ENCODE measurements around the gene HOXD13. TPM values are rescaled to one million over a fixed set of nuclear protein-coding genes. Genes with fewer than 3 reads are reported as not detected.

HOXD13 gene
- total RNA-seq, 1 donor from 2014 or later = not detected

DNA sequence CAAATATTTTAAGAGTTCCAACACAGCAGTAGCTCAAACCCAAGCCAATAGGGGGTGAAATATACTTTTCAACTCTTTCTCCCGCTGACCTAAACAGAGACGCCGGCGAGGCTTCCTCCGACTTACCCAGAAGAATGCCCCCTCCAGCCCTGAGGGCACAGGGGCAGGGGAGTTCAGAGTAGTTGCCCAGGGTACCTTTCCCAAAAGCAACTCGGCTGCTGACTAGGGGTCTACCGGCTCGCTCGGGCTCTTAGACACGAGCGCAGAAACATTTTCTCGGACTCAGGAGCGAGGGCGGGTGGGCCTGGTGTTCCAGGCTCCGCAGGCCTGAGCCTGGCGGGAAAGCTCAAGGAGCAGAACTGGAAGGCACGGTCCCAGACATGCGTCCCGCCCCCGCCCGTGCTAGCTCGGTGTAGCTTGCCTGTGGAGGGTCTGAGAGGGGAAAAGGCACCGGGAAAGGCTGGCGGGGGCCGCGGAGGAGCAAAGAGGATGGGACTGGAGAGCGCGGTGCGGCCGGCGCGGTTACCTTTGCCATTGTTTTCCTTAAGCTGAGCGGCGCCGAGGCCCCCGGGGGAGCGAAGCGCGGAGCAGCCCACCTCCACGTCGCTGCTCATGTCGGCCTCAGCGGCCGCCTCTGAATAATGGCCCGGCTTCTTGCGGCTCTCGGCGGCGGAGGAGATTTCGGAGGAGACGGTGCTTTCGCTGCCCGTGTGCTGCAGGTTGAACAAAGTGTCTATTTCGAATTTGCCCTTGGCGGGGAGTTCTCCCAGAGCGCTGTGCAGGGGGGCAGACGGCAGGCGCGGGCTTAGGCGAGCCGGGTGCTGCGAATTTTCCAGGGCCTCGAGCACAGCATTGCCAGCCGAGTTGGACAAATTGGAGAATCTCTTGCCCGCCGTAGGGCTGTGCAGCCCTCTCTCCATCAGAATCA lies 9.4 kb upstream of the HOXD13 start:
- FAIRE-seq (no peak), DNase-seq (ENCODE audit: low read depth) (no peak)
- no peak for TF ChIP-seq CTCF (IDR thresholded peaks at IDR 0.05; ENCODE audit: insufficient read depth, low read length, severe bottlenecking)
- Histone ChIP-seq H3K4me3 (ENCODE audit: low read depth, low read length) (no peak overlapping the region), H3K36me3 (ENCODE audit: control insufficient read depth, insufficient read depth, low read length) (no peaks in the 10 kb centered on the region), H3K27me3 (ENCODE audit: control insufficient read depth, insufficient read depth, low read length) (peaks cover 88% of the 10 kb centered on the region)

DNA sequence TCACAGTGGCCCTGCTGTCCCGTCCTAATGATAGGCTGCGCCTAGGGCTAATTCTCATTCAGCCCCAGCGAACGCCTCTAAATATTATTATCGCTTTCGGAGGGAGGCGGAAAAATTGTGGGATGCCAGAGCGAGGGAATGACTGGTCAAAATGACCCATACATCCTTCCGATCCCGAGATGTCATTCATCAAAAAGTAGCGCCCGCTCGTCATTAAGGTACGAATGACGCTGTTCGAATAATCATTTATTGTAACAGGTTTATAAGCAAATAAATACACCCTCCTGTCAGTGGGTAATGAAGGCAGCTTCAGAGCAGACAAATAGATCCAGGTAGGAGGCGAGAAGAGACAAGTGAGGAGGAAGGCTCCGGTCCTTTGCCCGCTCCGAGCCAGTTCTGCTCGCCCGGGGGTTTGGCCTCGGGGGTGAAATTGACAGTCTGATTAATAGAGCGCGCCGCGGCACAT lies 8.7 kb upstream of the HOXD13 start, which contains the start of gene EVX2:
TSS of gene EVX2 (minus strand) at position 167 of the 466 bp plus-strand sequence. CDS start 186 bp downstream, outside the sequence.
- Histone ChIP-seq H3K36me3 (ENCODE audit: control insufficient read depth, insufficient read depth, low read length) (no peaks in the 10 kb centered on the region), H3K4me3 (ENCODE audit: low read depth, low read length) (no peak within 1 kb of the TSS), H3K27me3 (ENCODE audit: control insufficient read depth, insufficient read depth, low read length) (peaks cover 88% of the 10 kb centered on the region)
- DNase-seq (ENCODE audit: low read depth) (no peak), FAIRE-seq (no peak)
- TF ChIP-seq CTCF (IDR thresholded peaks at IDR 0.05; ENCODE audit: insufficient read depth, low read length, severe bottlenecking) = no peak

DNA sequence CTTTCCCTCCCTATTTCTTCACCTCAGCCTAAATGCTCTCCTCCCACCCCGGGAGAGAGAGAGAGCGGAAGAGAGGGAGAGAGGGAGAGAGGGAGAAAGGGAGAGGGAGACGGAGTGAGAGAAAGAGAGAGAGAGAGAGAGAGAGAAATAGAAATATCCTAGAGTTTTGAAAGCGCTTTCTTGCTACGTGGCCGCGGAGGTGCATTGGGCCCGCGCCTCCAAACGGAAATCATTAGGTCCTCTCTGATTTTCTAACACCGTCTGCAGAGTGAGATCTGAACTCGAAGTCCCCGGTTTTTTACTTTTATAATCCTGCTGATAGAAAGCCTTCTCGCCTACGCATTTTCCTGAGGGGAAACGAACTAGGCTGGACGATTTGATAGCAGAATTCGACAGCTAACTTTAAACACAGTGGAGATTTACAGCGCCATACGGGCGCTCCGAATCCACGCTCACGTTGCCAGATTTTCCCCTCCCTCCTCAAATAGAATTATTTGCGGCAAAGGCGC lies 7.9 kb upstream of the HOXD13 start:
- no peak overlapping the region for H3K4me3 ChIP-seq (ENCODE audit: low read depth, low read length)
- H3K27me3 ChIP-seq (ENCODE audit: control insufficient read depth, insufficient read depth, low read length) = peaks cover 87% of the 10 kb centered on the region
- H3K36me3 ChIP-seq (ENCODE audit: control insufficient read depth, insufficient read depth, low read length) = no peaks in the 10 kb centered on the region
- no peak for TF ChIP-seq CTCF (IDR thresholded peaks at IDR 0.05; ENCODE audit: insufficient read depth, low read length, severe bottlenecking)
- FAIRE-seq (no peak), DNase-seq (ENCODE audit: low read depth) (no peak)

- no peak for TF ChIP-seq CTCF (IDR thresholded peaks at IDR 0.05; ENCODE audit: insufficient read depth, low read length, severe bottlenecking)
- FAIRE-seq (no peak), DNase-seq (ENCODE audit: low read depth) (no peak)
- Histone ChIP-seq H3K27me3 (ENCODE audit: control insufficient read depth, insufficient read depth, low read length) (peaks cover 91% of the 10 kb centered on the region), H3K4me3 (ENCODE audit: low read depth, low read length) (no peak overlapping the region), H3K36me3 (ENCODE audit: control insufficient read depth, insufficient read depth, low read length) (no peaks in the 10 kb centered on the region)
Measured at GRCh38 chr2:176085120-176085788, 7.3 kb upstream of the HOXD13 start.

GRCh38 chr2:176085861-176086771 lies 6.4 kb upstream of the HOXD13 start:
- no peak for DNase-seq (ENCODE audit: low read depth)
- no peak for FAIRE-seq
- Histone ChIP-seq H3K27me3 (ENCODE audit: control insufficient read depth, insufficient read depth, low read length) (peaks cover 88% of the 10 kb centered on the region), H3K4me3 (ENCODE audit: low read depth, low read length) (no peak overlapping the region), H3K36me3 (ENCODE audit: control insufficient read depth, insufficient read depth, low read length) (no peaks in the 10 kb centered on the region)
- peak; percentile 61 for TF ChIP-seq CTCF (IDR thresholded peaks at IDR 0.05; ENCODE audit: insufficient read depth, low read length, severe bottlenecking)

Data from bronchial epithelial cell (primary cell).